CD4-positive, alpha-beta memory T cell (primary cell): ENCODE measurements around the gene SEPHS1. TPM values are rescaled to one million over a fixed set of nuclear protein-coding genes. Genes with fewer than 3 reads are reported as not detected.
A peak's percentile ranks its signal among the peaks of the same experiment; 100 is the strongest.

ENCODE experiments used
- CTCF ChIA-PET: fragments of 350-600 bp; sonication (Branson Sonifier 250); formaldehyde crosslinking; loops from one replicate; lab custom pipeline; 2021; ENCODE audit warnings: inconsistent platforms; ENCODE audit not compliant: partially characterized antibody; lab: Charles Lee
- POLR2A ChIA-PET: fragments of 350-600 bp; sonication (Branson Sonifier 250); formaldehyde crosslinking; loops from one replicate; lab custom pipeline; 2021; ENCODE audit not compliant: partially characterized antibody; lab: Charles Lee
- DNase-seq, 5 donors: peaks; one replicate each; pipeline versions ENCODE4 v3.0.0 to v3.0.0-alpha.2; 2020 to 2022; ENCODE audit warnings: mixed read lengths in 1 of 5
- H3K27ac ChIP-seq: one replicate; pipeline ENCODE4 v1.7.0; 2013; ENCODE audit warnings: low read depth, low read length
- H3K27me3 ChIP-seq: 2 replicates; pipeline ENCODE4 v1.7.0; 2013; ENCODE audit warnings: mild to moderate bottlenecking, low read length, moderate library complexity; ENCODE audit not compliant: insufficient read depth
- H3K36me3 ChIP-seq: 2 replicates; pipeline ENCODE4 v1.7.0; 2013; ENCODE audit warnings: mild to moderate bottlenecking, low read length, moderate library complexity; ENCODE audit not compliant: insufficient read depth
- H3K4me1 ChIP-seq: 2 replicates; pipeline ENCODE4 v1.7.0; 2013; ENCODE audit warnings: mild to moderate bottlenecking, low read length, moderate library complexity; ENCODE audit not compliant: insufficient read depth
- H3K4me3 ChIP-seq, 2 donors: one replicate each; pipeline ENCODE4 v1.7.0; 2013; ENCODE audit warnings: low read length in 2 of 2, mild to moderate bottlenecking in 1 of 2
- H3K9me3 ChIP-seq, 2 donors: one replicate each; pipeline ENCODE4 v1.7.0; 2013; ENCODE audit warnings: low read length in 2 of 2, control low read depth in 1 of 2; ENCODE audit not compliant: control insufficient read depth in 1 of 2
- H3K27ac Mint-ChIP-seq, 7 donors: one replicate each; pipeline ENCODE4 v1.8.0; 2020 to 2021; ENCODE audit warnings: mixed read lengths in 7 of 7, mild to moderate bottlenecking in 6 of 7, inconsistent platforms in 3 of 7, moderate library complexity in 3 of 7
- H3K27me3 Mint-ChIP-seq, 2 donors: one replicate each; pipeline ENCODE4 v1.8.0; 2020 to 2021; ENCODE audit warnings: mixed read lengths in 2 of 2
- H3K36me3 Mint-ChIP-seq, 2 donors: one replicate each; pipeline ENCODE4 v1.8.0; 2020 to 2021; ENCODE audit warnings: mixed read lengths in 2 of 2, inconsistent platforms in 1 of 2, mild to moderate bottlenecking in 1 of 2
- H3K4me1 Mint-ChIP-seq, 4 donors: one replicate each; pipeline ENCODE4 v1.8.0; 2020 to 2021; ENCODE audit warnings: mixed read lengths in 4 of 4, mild to moderate bottlenecking in 1 of 4
- H3K4me3 Mint-ChIP-seq, 8 donors: one replicate each; pipeline ENCODE4 v1.8.0; 2020 to 2021; ENCODE audit warnings: mixed read lengths in 8 of 8, mild to moderate bottlenecking in 7 of 8, moderate library complexity in 6 of 8, inconsistent platforms in 3 of 8
- H3K9me3 Mint-ChIP-seq, 8 donors: one replicate each; pipeline ENCODE4 v1.8.0; 2020 to 2021; ENCODE audit warnings: mixed read lengths in 8 of 8, mild to moderate bottlenecking in 5 of 8, inconsistent platforms in 3 of 8, moderate library complexity in 1 of 8
- intact Hi-C: fragments of 100-400 bp; cut with micrococcal nuclease; formaldehyde crosslinking; loops from one replicate; pipeline ENCODE4 v1.15.1; 2023
- polyA plus RNA-seq, 2 donors: library from polyadenylated mRNA; unstranded; fragments of 300-500 nt; fragmentation: Illumina TruSeq; gene quantifications; one replicate each; pipeline ENCODE4 v1.2.3, GENCODE V29; 2021
- total RNA-seq, 2 experiments: library from RNA; stranded (reverse); gene quantifications; one replicate each; pipeline ENCODE4 v1.2.3, GENCODE V29; 2021

SEPHS1 gene
- total and polyA plus RNA-seq, 4 experiments from 2014 or later: 11.3 to 30.6 (median 25.2) TPM

DNA sequence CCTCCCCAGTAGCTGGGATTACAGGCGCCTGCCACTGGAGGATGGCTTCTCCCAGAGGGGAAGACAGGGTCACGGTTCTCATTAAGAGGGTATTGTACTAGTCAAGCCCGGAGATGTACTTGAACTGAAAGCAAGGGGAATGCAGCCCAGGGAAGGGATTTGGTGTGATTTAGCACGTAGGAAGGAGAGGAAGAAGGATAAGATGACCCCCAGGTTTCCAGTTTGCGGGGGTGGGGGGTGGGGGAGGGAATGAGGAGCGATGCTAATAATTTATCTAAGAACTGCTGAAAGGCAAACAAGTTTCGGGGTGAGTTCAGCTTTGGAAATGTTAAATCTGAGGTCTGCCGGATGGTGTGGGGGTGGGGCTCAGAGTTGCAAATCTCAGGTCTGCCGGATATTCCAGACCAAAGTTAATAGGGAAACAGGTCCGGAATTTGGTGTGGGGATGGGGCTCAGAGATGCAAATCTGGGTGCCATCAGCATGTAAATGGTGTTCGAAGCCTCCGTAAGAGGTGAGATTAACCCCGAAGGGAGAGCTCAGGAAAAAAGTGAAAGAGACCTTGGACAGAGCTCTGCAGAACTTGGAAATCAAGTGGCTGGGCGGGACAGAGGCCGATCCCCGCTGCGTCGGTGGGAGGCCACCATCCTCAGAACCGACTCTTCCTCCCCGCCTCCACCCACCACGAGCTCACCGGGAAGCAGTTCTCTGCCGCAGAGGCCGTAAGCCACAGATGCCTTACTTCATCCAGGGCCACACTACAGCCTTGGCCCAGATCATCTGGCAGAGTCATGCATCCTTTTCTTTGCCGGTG, 1.6 kb upstream of the SEPHS1 start:
- peak overlapping the region in 1 of 2 donors; percentile 93 for H3K4me3 ChIP-seq
- H3K36me3 ChIP-seq: no peaks in the 10 kb centered on the region
- Mint-ChIP-seq H3K27me3 (peaks cover 2 to 3% of the 10 kb centered on the region in 2 donors), H3K4me3 (peak overlapping the region; percentile 94 to 97 (median 96)), H3K27ac (peak overlapping the region; percentile 86 to 97 (median 91)), H3K36me3 (peaks cover 0 to 6% of the 10 kb centered on the region in 2 donors), H3K4me1 (peaks cover 29 to 69% (median 45%) of the 10 kb centered on the region in 4 donors), H3K9me3 (peaks cover 0 to 3% (median 0%) of the 10 kb centered on the region in 8 donors)
- no peaks in the 10 kb centered on the region for H3K9me3 ChIP-seq
- H3K27me3 ChIP-seq: no peaks in the 10 kb centered on the region
- peaks cover 50% of the 10 kb centered on the region for H3K4me1 ChIP-seq
- intact Hi-C loops: loop anchor here (1.0 to 5.0 kb wide), 4 partner anchors 23 to 1307 kb away; partner anchors contain the start of genes OPTN, PRPF18 and UPF2
- peak overlapping the region; percentile 14 for H3K27ac ChIP-seq
- peak in 3 of 5 donors; percentile 8 to 14 (median 11) for DNase-seq
- POLR2A ChIA-PET: interaction anchor here (0.8 to 6.5 kb wide), 9 partner anchors 8 to 250 kb away, joined by 3 to 110 read pairs (median 5); partner anchors contain the start of genes MCM10, OPTN, PHYH and PRPF18
- CTCF ChIA-PET: interaction anchor here (1.2 to 4.9 kb wide), 5 partner anchors 18 to 187 kb away, joined by 3 to 44 read pairs (median 7); partner anchors contain the start of genes MCM10 and PHYH

DNA sequence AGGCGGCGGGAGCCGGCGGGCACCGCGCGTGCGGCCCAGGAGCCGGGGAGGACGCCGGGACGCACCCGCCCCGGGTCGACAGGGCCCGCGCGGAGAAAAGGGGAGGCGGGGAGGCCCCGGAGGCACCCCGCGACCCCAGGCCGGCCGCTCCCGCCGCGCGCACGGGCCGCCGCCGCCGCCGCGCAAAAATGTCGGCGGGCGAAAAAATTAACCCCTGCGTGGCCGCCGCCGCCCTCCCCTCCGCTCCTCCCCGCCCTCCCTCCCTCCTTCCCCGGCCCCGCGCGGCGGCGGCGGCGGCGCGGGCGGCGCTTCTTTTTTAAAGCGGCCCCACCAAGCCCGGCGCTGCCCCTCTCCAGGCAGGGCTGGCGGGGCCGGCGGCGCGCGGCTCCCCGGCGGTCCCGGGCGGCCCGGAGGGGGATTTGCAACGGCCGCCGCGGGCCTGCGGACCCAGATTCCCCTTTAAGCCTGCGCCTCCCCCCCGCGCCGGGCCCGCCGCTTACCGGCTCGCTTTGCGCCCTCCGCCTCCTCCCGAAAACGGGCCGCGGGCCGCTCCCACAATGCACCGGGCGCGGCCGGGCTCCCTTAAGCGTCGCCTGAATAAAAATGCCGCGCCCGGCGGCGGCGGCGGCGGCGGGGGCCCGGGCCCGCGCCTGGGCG, 465 bp downstream of the SEPHS1 start:
- Histone ChIP-seq H3K9me3 (no peaks in the 10 kb centered on the region), H3K27me3 (no peaks in the 10 kb centered on the region), H3K4me1 (peaks cover 50% of the 10 kb centered on the region), H3K36me3 (no peaks in the 10 kb centered on the region), H3K27ac (peak overlapping the region; percentile 75), H3K4me3 (no peak overlapping the region)
- Mint-ChIP-seq H3K27ac (peak overlapping the region in 3 of 7 donors; percentile 50 to 91 (median 68)), H3K4me3 (peak overlapping the region in 5 of 8 donors; percentile 48 to 70 (median 65)), H3K27me3 (no peaks in the 10 kb centered on the region), H3K4me1 (peaks cover 33 to 77% (median 51%) of the 10 kb centered on the region in 4 donors), H3K9me3 (peaks cover 0 to 3% (median 0%) of the 10 kb centered on the region in 8 donors), H3K36me3 (peaks cover 0 to 14% of the 10 kb centered on the region in 2 donors)
- peak; percentile 75 to 85 (median 80) for DNase-seq
- CTCF ChIA-PET: no interaction called here
- POLR2A ChIA-PET: interaction anchor here (1.0 to 6.5 kb wide), 2 partner anchors 44 to 48 kb away, joined by 7 to 110 read pairs; partner anchors contain the start of gene PHYH
- intact Hi-C loops: loop anchor here (1.0 to 5.0 kb wide), 4 partner anchors 45 to 1305 kb away; partner anchors contain the start of genes OPTN and UPF2

- Histone ChIP-seq H3K9me3 (no peaks in the 10 kb centered on the region), H3K36me3 (no peaks in the 10 kb centered on the region), H3K27ac (peak overlapping the region; percentile 75), H3K4me3 (peak overlapping the region; percentile 7 to 50), H3K4me1 (peaks cover 49% of the 10 kb centered on the region), H3K27me3 (no peaks in the 10 kb centered on the region)
- Mint-ChIP-seq H3K9me3 (peaks cover 0 to 3% (median 0%) of the 10 kb centered on the region in 8 donors), H3K27me3 (no peaks in the 10 kb centered on the region), H3K4me1 (peaks cover 30 to 72% (median 47%) of the 10 kb centered on the region in 4 donors), H3K36me3 (peaks cover 0 to 17% of the 10 kb centered on the region in 2 donors), H3K27ac (peak overlapping the region; percentile 85 to 93 (median 89)), H3K4me3 (peak overlapping the region; percentile 80 to 87 (median 84))
- intact Hi-C loops: loop anchor here (5.0 kb wide), 2 partner anchors 245 to 1305 kb away; partner anchors contain the start of genes OPTN and UPF2
- peak in 1 of 5 donors; percentile 51 for DNase-seq
- CTCF ChIA-PET: no interaction called here
- POLR2A ChIA-PET: interaction anchor here (1.0 to 6.5 kb wide), 2 partner anchors 44 to 47 kb away, joined by 7 to 110 read pairs; partner anchors contain the start of gene PHYH
These were observed 1.0 kb downstream of the SEPHS1 start for GRCh38 chr10:13347043-13347499.

DNA sequence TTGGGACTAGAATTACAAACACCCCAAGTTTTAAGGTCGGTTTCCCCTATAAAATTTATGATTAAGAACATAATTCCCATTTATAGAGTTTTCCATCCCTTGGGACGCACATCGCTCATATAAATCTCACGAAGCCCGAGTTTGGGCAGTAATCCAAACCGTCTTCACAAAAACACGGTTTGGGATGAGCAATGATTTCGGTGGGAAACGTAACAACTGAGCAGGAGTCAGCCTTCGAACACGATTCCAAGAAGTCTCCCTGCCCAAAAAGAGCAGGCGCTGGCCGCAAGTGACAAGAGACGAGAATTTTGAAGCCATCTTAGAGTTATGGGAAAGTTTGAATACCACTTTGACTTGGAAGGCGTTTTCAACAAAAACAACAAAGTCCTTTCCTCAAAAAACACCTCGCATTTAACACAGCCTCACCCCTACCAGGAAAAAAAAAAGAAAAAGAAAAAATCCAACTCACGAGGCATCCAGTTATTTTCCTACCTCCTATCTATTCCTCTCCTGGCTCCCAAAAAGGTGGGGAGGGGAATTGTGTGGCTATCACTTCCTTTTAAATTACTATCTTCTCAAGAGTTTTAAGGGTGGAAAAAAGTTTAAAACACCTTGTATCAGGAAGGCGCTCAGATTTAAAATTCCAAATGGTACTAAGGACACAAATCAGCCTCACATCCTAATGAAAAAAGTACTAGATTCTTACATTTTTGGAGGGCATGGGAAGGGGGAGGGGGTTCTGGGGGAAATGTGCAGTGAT, 1.6 kb downstream of the SEPHS1 start:
- Histone ChIP-seq H3K27ac (peak overlapping the region; percentile 75), H3K36me3 (no peaks in the 10 kb centered on the region), H3K4me1 (peaks cover 43% of the 10 kb centered on the region), H3K4me3 (peak overlapping the region; percentile 7 to 50), H3K9me3 (no peaks in the 10 kb centered on the region), H3K27me3 (no peaks in the 10 kb centered on the region)
- peaks cover 0 to 17% of the 10 kb centered on the region in 2 donors for H3K36me3 Mint-ChIP-seq
- no peak for DNase-seq
- POLR2A ChIA-PET: interaction anchor here (1.0 to 6.5 kb wide), 2 partner anchors 43 to 46 kb away, joined by 7 to 110 read pairs; partner anchors contain the start of gene PHYH
- CTCF ChIA-PET: no interaction called here
- peak overlapping the region; percentile 85 to 93 (median 89) for H3K27ac Mint-ChIP-seq
- intact Hi-C loops: loop anchor here (5.0 kb wide), 2 partner anchors 244 to 1304 kb away; partner anchors contain the start of genes OPTN and UPF2
- H3K4me1 Mint-ChIP-seq: peaks cover 24 to 66% (median 41%) of the 10 kb centered on the region in 4 donors
- H3K9me3 Mint-ChIP-seq: peaks cover 0 to 3% (median 0%) of the 10 kb centered on the region in 8 donors
- no peaks in the 10 kb centered on the region for H3K27me3 Mint-ChIP-seq
- peak overlapping the region; percentile 80 to 87 (median 84) for H3K4me3 Mint-ChIP-seq

GRCh38 chr10:13340626-13341376, 7.3 kb downstream of the SEPHS1 start:
- H3K4me3 ChIP-seq: peak overlapping the region in 1 of 2 donors; percentile 29
- Mint-ChIP-seq H3K4me3 (peak overlapping the region in 6 of 8 donors; percentile 28 to 86 (median 63)), H3K27me3 (no peaks in the 10 kb centered on the region), H3K27ac (peak overlapping the region in 5 of 7 donors; percentile 22 to 81 (median 57)), H3K36me3 (peaks cover 18 to 25% of the 10 kb centered on the region in 2 donors), H3K9me3 (no peaks in the 10 kb centered on the region), H3K4me1 (peaks cover 20 to 56% (median 37%) of the 10 kb centered on the region in 4 donors)
- ChIA-PET POLR2A (interaction anchor here (1.1 to 2.2 kb wide), 2 partner anchors 8 to 39 kb away, joined by 6 to 9 read pairs; partner anchors contain the start of gene SEPHS1), CTCF (no interaction called here)
- no peak overlapping the region for H3K27ac ChIP-seq
- no peaks in the 10 kb centered on the region for H3K9me3 ChIP-seq
- peaks cover 5% of the 10 kb centered on the region for H3K36me3 ChIP-seq
- intact Hi-C loops: no loop called here
- peak in 3 of 5 donors; percentile 16 to 68 (median 28) for DNase-seq
- H3K27me3 ChIP-seq: no peaks in the 10 kb centered on the region
- H3K4me1 ChIP-seq: peaks cover 33% of the 10 kb centered on the region
